GM12878 (cell line): ENCODE results near the gene FAXC. TPM values are rescaled to one million over a fixed set of nuclear protein-coding genes. Genes with fewer than 3 reads are reported as not detected.
A peak's percentile ranks its signal among the peaks of the same experiment; 100 is the strongest.

Experiments
- ATAC-seq: fragments of 200-7000 bp; cut with Tn5 transposase; 3 replicates; pipeline ENCODE4 v1.9.1; 2020; ENCODE audit warnings: mild to moderate bottlenecking, moderate library complexity
- BruUV-seq: library from RNA; stranded (reverse); fragments of 400-500 nt; replicated peaks from 2 replicates; lab custom pipeline; 2021; lab: Mats Ljungman, UMichigan
- CTCF ChIA-PET: fragments of 300-600 bp; sonication (Branson Sonifier 250); formaldehyde crosslinking; extraction: SDS; loops from one replicate; lab custom pipeline; 2021; ENCODE audit warnings: inconsistent platforms; lab: Yijun Ruan, JAX
- POLR2A ChIA-PET: fragments of 350-600 bp; formaldehyde crosslinking; extraction: SDS; loops from one replicate; lab custom pipeline; 2021; ENCODE audit warnings: inconsistent platforms; lab: Charles Lee
- RAD21 ChIA-PET: fragments of 300-600 bp; sonication (Branson Sonifier 250); formaldehyde crosslinking; loops from one replicate; lab custom pipeline; 2023; ENCODE audit warnings: antibody characterized with exemption; ENCODE audit not compliant: unreplicated experiment; lab: Charles Lee
- SMC1A ChIA-PET: fragments of 300-600 bp; sonication (Branson Sonifier 250); formaldehyde crosslinking; loops from one replicate; lab custom pipeline; 2023; ENCODE audit not compliant: unreplicated experiment, uncharacterized antibody; lab: Charles Lee
- DNase-seq: peaks from one replicate; pipeline ENCODE4 v3.0.0-alpha.2; 2011; ENCODE audit warnings: low read depth, low spot score
- FAIRE-seq: peaks from 3 replicates; lab custom pipeline; 2011; peaks lifted over from hg19 to GRCh38; lab: Jason Lieb, UNC
- H2AFZ ChIP-seq: 2 replicates; pipeline ENCODE4 v1.6.0; 2011; ENCODE audit warnings: low read depth, low read length, control low read depth; ENCODE audit not compliant: control insufficient read depth
- H3K27ac ChIP-seq: 2 replicates; pipeline ENCODE4 v1.5.1; 2011; ENCODE audit warnings: control low read depth; ENCODE audit not compliant: control insufficient read depth, insufficient read depth
- H3K27me3 ChIP-seq, 2 experiments: replicated peaks in 1 of 2; 2 replicates each; pipeline versions ENCODE4 v1.6.0 to v1.6.1; 2011; ENCODE audit warnings: low read length in 1 of 2; ENCODE audit not compliant: control insufficient read depth in 2 of 2, insufficient read depth in 2 of 2
- H3K36me3 ChIP-seq, 2 experiments: 2 replicates each; pipeline ENCODE4 v1.5.1; 2011; ENCODE audit warnings: low read length in 1 of 2; ENCODE audit not compliant: control insufficient read depth in 2 of 2, insufficient read depth in 2 of 2
- H3K4me1 ChIP-seq: 2 replicates; pipeline ENCODE4 v1.6.1; 2011; ENCODE audit warnings: mild to moderate bottlenecking, low read length, moderate library complexity, mixed read lengths; ENCODE audit not compliant: control insufficient read depth, insufficient read depth
- H3K4me2 ChIP-seq: 2 replicates; pipeline ENCODE4 v1.6.0; 2011; ENCODE audit warnings: control low read depth; ENCODE audit not compliant: control insufficient read depth, insufficient read depth
- H3K4me3 ChIP-seq: fragments of 200-600 bp; sonication (generic); 2 replicates; pipeline ENCODE4 v1.5.1; 2016
- H3K79me2 ChIP-seq: 2 replicates; pipeline ENCODE4 v1.6.0; 2011; ENCODE audit warnings: low read length; ENCODE audit not compliant: control insufficient read depth, insufficient read depth
- H3K9ac ChIP-seq: 2 replicates; pipeline ENCODE4 v1.8.0; 2011; ENCODE audit warnings: low read length, control low read depth, mixed read lengths; ENCODE audit not compliant: control insufficient read depth, insufficient read depth
- H3K9me3 ChIP-seq: replicated peaks from 3 replicates; pipeline ENCODE4 v1.5.1; 2011; ENCODE audit warnings: mild to moderate bottlenecking, low read length; ENCODE audit not compliant: control insufficient read depth, insufficient read depth
- H4K20me1 ChIP-seq: 2 replicates; pipeline ENCODE4 v1.6.0; 2011; ENCODE audit not compliant: control insufficient read depth, insufficient read depth
- BCL11A ChIP-seq: IDR thresholded peaks from 2 replicates; pipeline ENCODE4 v1.6.1; 2011; ENCODE audit warnings: low read depth, low read length
- CREB1 ChIP-seq: IDR thresholded peaks from 2 replicates; pipeline ENCODE4 v1.6.1; 2012; ENCODE audit warnings: low read depth, mild to moderate bottlenecking, inconsistent platforms
- CREM ChIP-seq: IDR thresholded peaks from 2 replicates; pipeline ENCODE4 v1.6.1; 2014; ENCODE audit warnings: antibody characterized with exemption, low read depth
- EED ChIP-seq: sonication (generic); IDR thresholded peaks from 2 replicates; pipeline ENCODE4 v1.6.1; 2016; ENCODE audit warnings: antibody characterized with exemption, low read depth
- FOXM1 ChIP-seq: IDR thresholded peaks from 2 replicates; pipeline ENCODE4 v1.6.1; 2012; ENCODE audit warnings: low read depth, mild to moderate bottlenecking, inconsistent platforms, low read length, moderate library complexity
- IKZF2 ChIP-seq, 2 experiments: fragments of 450-650 bp; IDR thresholded peaks; 2 replicates each; pipeline ENCODE4 v1.6.1; 2017; ENCODE audit warnings: mild to moderate bottlenecking in 2 of 2, moderate library complexity in 2 of 2
- IRF4 ChIP-seq: IDR thresholded peaks from 2 replicates; pipeline ENCODE4 v1.6.1; 2011; ENCODE audit warnings: low read depth, low read length
- JUNB ChIP-seq: IDR thresholded peaks from 2 replicates; pipeline ENCODE4 v1.6.1; 2016; ENCODE audit warnings: antibody characterized with exemption, mild to moderate bottlenecking
- KAT2A ChIP-seq: conservative IDR thresholded peaks from 2 replicates; pipeline ENCODE4 v1.6.1; 2011; ENCODE audit warnings: low read depth, low read length; ENCODE audit not compliant: control insufficient read depth
- MTA2 ChIP-seq: fragments of 450-650 bp; IDR thresholded peaks from 2 replicates; pipeline ENCODE4 v1.6.1; 2016; ENCODE audit warnings: low read depth, mild to moderate bottlenecking, moderate library complexity
- MYC ChIP-seq: IDR thresholded peaks from 2 replicates; pipeline ENCODE4 v1.6.1; 2011; ENCODE audit warnings: mild to moderate bottlenecking, low read length, moderate library complexity, inconsistent platforms; ENCODE audit not compliant: insufficient read depth, insufficient replicate concordance, insufficient read length, severe bottlenecking
- NFIC ChIP-seq: IDR thresholded peaks from 2 replicates; pipeline ENCODE4 v1.6.1; 2012; ENCODE audit warnings: low read depth, mild to moderate bottlenecking, inconsistent platforms, low read length, moderate library complexity
- RUNX3 ChIP-seq: IDR thresholded peaks from 2 replicates; pipeline ENCODE4 v1.6.1; 2012; ENCODE audit warnings: low read length, inconsistent platforms
- SPI1 ChIP-seq: IDR thresholded peaks from 2 replicates; pipeline ENCODE4 v1.6.1; 2011; ENCODE audit warnings: low read depth, mild to moderate bottlenecking, low read length, moderate library complexity, borderline replicate concordance; ENCODE audit not compliant: insufficient read depth
- TCF3 ChIP-seq: IDR thresholded peaks from 2 replicates; pipeline ENCODE4 v1.6.1; 2012; ENCODE audit warnings: low read depth, mild to moderate bottlenecking, low read length, borderline replicate concordance; ENCODE audit not compliant: insufficient read depth
- WGBS: methylation state at CpG from one replicate; pipeline ENCODE4 v1.1.6; 2016; ENCODE audit warnings: low lambda C conversion rate; ENCODE audit not compliant: insufficient replicate concordance, insufficient coverage; ENCODE audit errors: missing lambda C conversion rate; 5-methylcytosine and 5-hydroxymethylcytosine counted together
- in situ Hi-C: fragments of 300-500 bp; cut with MboI; formaldehyde crosslinking; loops from 9 replicates; pipeline ENCODE4 v1.14.3; 2018; ENCODE audit warnings: mixed read lengths
- intact Hi-C: fragments of 100-400 bp; cut with micrococcal nuclease; formaldehyde crosslinking; loops from one replicate; pipeline ENCODE4 v1.14.2; 2022; ENCODE audit not compliant: unreplicated experiment
- polyA plus RNA-seq, 11 experiments: library from polyadenylated mRNA; depleted of rRNA in 4 of 11; unstranded in 6 of 11; stranded (reverse) in 5 of 11; fragments of >200 nt; fragmentation: Nextera tagmentation in 4 of 11; fragmentation: Illumina TruSeq in 1 of 11; extraction: Ambion mirVana in 4 of 11; extraction: Trizol in 1 of 11; gene quantifications; 1 replicate in 1 of 11; 2 replicates in 10 of 11; pipeline versions ENCODE4 v1.2.1 to v1.2.3, GENCODE V29; 2011 to 2016; ENCODE audit warnings: inconsistent platforms in 2 of 11, missing spikeins in 2 of 11, low read depth in 1 of 11
- total RNA-seq, 4 experiments: library from RNA; depleted of rRNA in 3 of 4; stranded (reverse); fragments of >200 nt in 3 of 4; fragmentation: Illumina TruSeq in 1 of 4; extraction: Trizol in 1 of 4; gene quantifications; 2 replicates each; pipeline versions ENCODE4 v1.2.1 to v1.2.3, GENCODE V29; 2013 to 2021
- TF ChIP-seq, protein P1 (sequence below): fragments of 450-650 bp; formaldehyde crosslinking; IDR thresholded peaks from 2 replicates; pipeline ENCODE4 v1.4.0; 2022; ENCODE audit warnings: mild to moderate bottlenecking, moderate library complexity
- TF ChIP-seq, protein P2 (sequence below): IDR thresholded peaks from 2 replicates; pipeline ENCODE4 v1.6.1; 2012; ENCODE audit warnings: low read depth, low read length, improper control_type of control experiment
- TF ChIP-seq, protein P3 (sequence below): fragments of 450-650 bp; IDR thresholded peaks from 2 replicates; pipeline ENCODE4 v1.6.1; 2017; ENCODE audit warnings: antibody characterized with exemption, mild to moderate bottlenecking, moderate library complexity

FAXC gene
- total and polyA plus RNA-seq, 10 of the 15 experiments (the other 5 are each of a cell fraction or from before 2014, with no cell fraction given): not detected

DNA sequence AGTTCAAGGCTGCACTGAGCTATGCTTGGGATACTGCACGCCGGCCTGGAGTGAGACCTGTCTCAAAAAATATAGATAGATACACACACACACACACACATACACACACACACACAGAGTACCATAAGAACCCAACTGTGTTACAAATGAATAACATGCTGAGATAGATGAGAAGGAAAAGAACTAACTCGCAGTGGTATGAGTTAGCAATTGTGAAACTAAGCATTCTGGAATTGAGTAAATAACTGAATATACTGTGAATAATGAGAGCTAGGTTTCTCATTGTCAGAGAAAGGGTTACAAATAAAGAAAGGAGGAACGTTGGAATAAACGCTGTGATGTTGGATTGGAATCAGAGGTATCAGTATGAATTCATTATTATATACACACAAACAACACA lies 14.6 kb upstream of the FAXC start:
- ChIA-PET SMC1A (interaction anchor here (1.2 to 1.4 kb wide), 2 partner anchors 12 to 17 kb away, joined by 3 to 5 read pairs; no protein-coding TSS in a partner anchor), CTCF (interaction anchor here (1.1 to 1.5 kb wide), 2 partner anchors 34 to 58 kb away, joined by 3 to 4 read pairs; no protein-coding TSS in a partner anchor), POLR2A (no interaction called here), RAD21 (no interaction called here)
- ATAC-seq: peak; percentile 79
- H3K4me3 ChIP-seq: no peak overlapping the region
- H3K79me2 ChIP-seq: no peaks in the 10 kb centered on the region
- intact Hi-C loops (no loop called here), in situ Hi-C loops (no loop called here)
- no peak overlapping the region for H3K9ac ChIP-seq
- no peaks in the 10 kb centered on the region for H4K20me1 ChIP-seq
- 0 out of 2 replicates have a peak, but pooled peaks cover 2% of the 10 kb centered on the region for H3K4me1 ChIP-seq
- no peaks in the 10 kb centered on the region for H3K36me3 ChIP-seq
- no peak overlapping the region for H3K27ac ChIP-seq
- H3K9me3 ChIP-seq: no peaks in the 10 kb centered on the region
- no TSS peak for BruUV-seq
- no peak overlapping the region for H2AFZ ChIP-seq
- no peaks in the 10 kb centered on the region for H3K27me3 ChIP-seq
- H3K4me2 ChIP-seq: peak overlapping the region; percentile 38; the same call in 1 of the 2 replicates
- 9% methylated on average over 5 of the region's 5 CpGs for WGBS
- DNase-seq: peak; percentile 7
- FAIRE-seq: no peak
- TF ChIP-seq SPI1 (no peak), TCF3 (no peak), NFIC (peak; percentile 70; the same call in 1 of the 2 replicates), RUNX3 (peak; percentile 70), KAT2A (no peak), CREM (peak; percentile 43; the same call in 1 of the 2 replicates), EED (0 out of 2 replicates have a peak, but pooled peaks have one; percentile 17), CREB1 (0 out of 2 replicates have a peak, but pooled peaks have one; percentile 24), MYC (no peak), JUNB (peak; percentile 96), IKZF2 (IDR thresholded peaks at IDR 0.05) (peak; percentile 28 to 65; a peak in 2 of 4 replicates), IRF4 (peak; percentile 73; the same call in 1 of the 2 replicates), FOXM1 (0 out of 2 replicates have a peak, but pooled peaks have one; percentile 18), MTA2 (no peak), BCL11A (peak; percentile 28; the same call in 1 of the 2 replicates)
- TF ChIP-seq, protein P1, sequence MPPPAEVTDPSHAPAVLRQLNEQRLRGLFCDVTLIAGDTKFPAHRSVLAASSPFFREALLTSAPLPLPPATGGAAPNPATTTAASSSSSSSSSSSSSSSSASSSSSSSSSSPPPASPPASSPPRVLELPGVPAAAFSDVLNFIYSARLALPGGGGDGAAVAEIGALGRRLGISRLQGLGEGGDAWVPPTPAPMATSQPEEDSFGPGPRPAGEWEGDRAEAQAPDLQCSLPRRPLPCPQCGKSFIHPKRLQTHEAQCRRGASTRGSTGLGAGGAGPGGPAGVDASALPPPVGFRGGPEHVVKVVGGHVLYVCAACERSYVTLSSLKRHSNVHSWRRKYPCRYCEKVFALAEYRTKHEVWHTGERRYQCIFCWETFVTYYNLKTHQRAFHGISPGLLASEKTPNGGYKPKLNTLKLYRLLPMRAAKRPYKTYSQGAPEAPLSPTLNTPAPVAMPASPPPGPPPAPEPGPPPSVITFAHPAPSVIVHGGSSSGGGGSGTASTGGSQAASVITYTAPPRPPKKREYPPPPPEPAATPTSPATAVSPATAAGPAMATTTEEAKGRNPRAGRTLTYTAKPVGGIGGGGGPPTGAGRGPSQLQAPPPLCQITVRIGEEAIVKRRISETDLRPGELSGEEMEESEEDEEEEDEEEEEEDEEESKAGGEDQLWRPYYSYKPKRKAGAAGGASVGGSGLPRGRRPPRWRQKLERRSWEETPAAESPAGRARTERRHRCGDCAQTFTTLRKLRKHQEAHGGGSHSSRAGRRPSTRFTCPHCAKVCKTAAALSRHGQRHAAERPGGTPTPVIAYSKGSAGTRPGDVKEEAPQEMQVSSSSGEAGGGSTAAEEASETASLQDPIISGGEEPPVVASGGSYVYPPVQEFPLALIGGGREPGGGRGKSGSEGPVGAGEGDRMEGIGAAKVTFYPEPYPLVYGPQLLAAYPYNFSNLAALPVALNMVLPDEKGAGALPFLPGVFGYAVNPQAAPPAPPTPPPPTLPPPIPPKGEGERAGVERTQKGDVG (CRISPR knock-in tag): no peak
- TF ChIP-seq, protein P2, sequence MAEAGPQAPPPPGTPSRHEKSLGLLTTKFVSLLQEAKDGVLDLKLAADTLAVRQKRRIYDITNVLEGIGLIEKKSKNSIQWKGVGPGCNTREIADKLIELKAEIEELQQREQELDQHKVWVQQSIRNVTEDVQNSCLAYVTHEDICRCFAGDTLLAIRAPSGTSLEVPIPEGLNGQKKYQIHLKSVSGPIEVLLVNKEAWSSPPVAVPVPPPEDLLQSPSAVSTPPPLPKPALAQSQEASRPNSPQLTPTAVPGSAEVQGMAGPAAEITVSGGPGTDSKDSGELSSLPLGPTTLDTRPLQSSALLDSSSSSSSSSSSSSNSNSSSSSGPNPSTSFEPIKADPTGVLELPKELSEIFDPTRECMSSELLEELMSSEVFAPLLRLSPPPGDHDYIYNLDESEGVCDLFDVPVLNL: no peak
- TF ChIP-seq, protein P3, sequence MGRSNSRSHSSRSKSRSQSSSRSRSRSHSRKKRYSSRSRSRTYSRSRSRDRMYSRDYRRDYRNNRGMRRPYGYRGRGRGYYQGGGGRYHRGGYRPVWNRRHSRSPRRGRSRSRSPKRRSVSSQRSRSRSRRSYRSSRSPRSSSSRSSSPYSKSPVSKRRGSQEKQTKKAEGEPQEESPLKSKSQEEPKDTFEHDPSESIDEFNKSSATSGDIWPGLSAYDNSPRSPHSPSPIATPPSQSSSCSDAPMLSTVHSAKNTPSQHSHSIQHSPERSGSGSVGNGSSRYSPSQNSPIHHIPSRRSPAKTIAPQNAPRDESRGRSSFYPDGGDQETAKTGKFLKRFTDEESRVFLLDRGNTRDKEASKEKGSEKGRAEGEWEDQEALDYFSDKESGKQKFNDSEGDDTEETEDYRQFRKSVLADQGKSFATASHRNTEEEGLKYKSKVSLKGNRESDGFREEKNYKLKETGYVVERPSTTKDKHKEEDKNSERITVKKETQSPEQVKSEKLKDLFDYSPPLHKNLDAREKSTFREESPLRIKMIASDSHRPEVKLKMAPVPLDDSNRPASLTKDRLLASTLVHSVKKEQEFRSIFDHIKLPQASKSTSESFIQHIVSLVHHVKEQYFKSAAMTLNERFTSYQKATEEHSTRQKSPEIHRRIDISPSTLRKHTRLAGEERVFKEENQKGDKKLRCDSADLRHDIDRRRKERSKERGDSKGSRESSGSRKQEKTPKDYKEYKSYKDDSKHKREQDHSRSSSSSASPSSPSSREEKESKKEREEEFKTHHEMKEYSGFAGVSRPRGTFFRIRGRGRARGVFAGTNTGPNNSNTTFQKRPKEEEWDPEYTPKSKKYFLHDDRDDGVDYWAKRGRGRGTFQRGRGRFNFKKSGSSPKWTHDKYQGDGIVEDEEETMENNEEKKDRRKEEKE: no peak
